HepG2 (cell line): Measurements from ENCODE around the gene TENT5A. TPM values are rescaled to one million over a fixed set of nuclear protein-coding genes. Genes with fewer than 3 reads are reported as not detected.

Experiments used
- AGO1 ChIP-seq: fragments of 200-400 bp; formaldehyde crosslinking; IDR thresholded peaks from 2 replicates; pipeline ENCODE4 v1.6.1; 2017; ENCODE audit warnings: mild to moderate bottlenecking, low read depth, low read length, moderate library complexity; ENCODE audit not compliant: poor library complexity, severe bottlenecking
- AKNA ChIP-seq: sonication (generic); formaldehyde crosslinking; IDR thresholded peaks from 2 replicates; pipeline ENCODE4 v1.4.0; 2020; ENCODE audit warnings: missing genetic modification reagents, borderline replicate concordance
- BRD4 ChIP-seq: sonication (generic); formaldehyde crosslinking; IDR thresholded peaks from 2 replicates; pipeline ENCODE4 v1.4.0; 2020; ENCODE audit warnings: missing genetic modification reagents
- HNF1A ChIP-seq, 2 experiments: sonication (generic) in 1 of 2; formaldehyde crosslinking in 1 of 2; IDR thresholded peaks; 2 replicates each; pipeline versions ENCODE4 v1.4.0 to v1.6.1; 2016 to 2020; ENCODE audit warnings: borderline replicate concordance in 1 of 2, low read depth in 1 of 2, mild to moderate bottlenecking in 1 of 2, missing genetic modification reagents in 1 of 2
- IKZF5 ChIP-seq: IDR thresholded peaks from 2 replicates; pipeline ENCODE4 v1.6.1; 2018; ENCODE audit warnings: missing genetic modification reagents, mild to moderate bottlenecking, missing compliant biosample characterization
- MXD1 ChIP-seq: sonication (generic); formaldehyde crosslinking; IDR thresholded peaks from 2 replicates; pipeline ENCODE4 v1.4.0; 2020; ENCODE audit warnings: mild to moderate bottlenecking, missing genetic modification reagents
- NR2C2 ChIP-seq: sonication (generic); formaldehyde crosslinking; IDR thresholded peaks from 2 replicates; pipeline ENCODE4 v1.4.0; 2020; ENCODE audit warnings: missing genetic modification reagents, mild to moderate bottlenecking, moderate library complexity, borderline replicate concordance
- SOX13 ChIP-seq, 3 experiments: fragments of 450-650 bp in 1 of 3; sonication (generic) in 1 of 3; formaldehyde crosslinking in 1 of 3; IDR thresholded peaks in 2 of 3; conservative IDR thresholded peaks in 1 of 3; 2 replicates each; pipeline versions ENCODE4 v1.5.0 to v1.6.1; 2016 to 2020; ENCODE audit warnings: antibody characterized with exemption in 1 of 3, mild to moderate bottlenecking in 1 of 3, missing compliant biosample characterization in 1 of 3, missing genetic modification reagents in 1 of 3, moderate library complexity in 1 of 3
- TP53 ChIP-seq: sonication (generic); formaldehyde crosslinking; conservative IDR thresholded peaks from 2 replicates; pipeline ENCODE4 v1.4.0; 2020; ENCODE audit warnings: missing genetic modification reagents
- UBTF ChIP-seq: sonication (generic); formaldehyde crosslinking; IDR thresholded peaks from 2 replicates; pipeline ENCODE4 v1.4.0; 2020; ENCODE audit warnings: mild to moderate bottlenecking, missing genetic modification reagents
- ZNF34 ChIP-seq: sonication (generic); formaldehyde crosslinking; IDR thresholded peaks from 2 replicates; pipeline ENCODE4 v1.4.0; 2020; ENCODE audit warnings: mild to moderate bottlenecking, missing genetic modification reagents, borderline replicate concordance
- polyA plus RNA-seq, 8 experiments: library from polyadenylated mRNA; depleted of rRNA in 3 of 8; stranded (reverse) in 7 of 8; unstranded in 1 of 8; fragments of >200 nt; fragmentation: Illumina TruSeq in 4 of 8; extraction: Trizol in 4 of 8; gene quantifications; 2 replicates each; pipeline versions ENCODE4 v1.2.1 to v1.2.3, GENCODE V29; 2011 to 2016; ENCODE audit warnings: low read depth in 4 of 8, missing spikeins in 1 of 8, mixed read lengths in 1 of 8; ENCODE audit not compliant: insufficient read depth in 1 of 8
- total RNA-seq, 5 experiments: library from RNA; depleted of rRNA; stranded (reverse); fragments of >200 nt; fragmentation: Illumina TruSeq; extraction: Trizol; gene quantifications; 2 replicates each; pipeline ENCODE4 v1.2.3, GENCODE V29; 2016; ENCODE audit warnings: low read depth in 1 of 5

Gene TENT5A
- total and polyA plus RNA-seq, 2 of the 13 experiments (the other 11 are each of a cell fraction or from before 2014, with no cell fraction given): 8.0 to 13.8 TPM

GRCh38 chr6:81751388-81752083 lies 945 bp downstream of the TENT5A start (continued):
- TF ChIP-seq HNF1A (IDR thresholded peaks at IDR 0.05; ENCODE audit: low read depth): no peak
- no peak for TF ChIP-seq HNF1A (CRISPR knock-in tag; IDR thresholded peaks at IDR 0.05; ENCODE audit: borderline replicate concordance)
- TF ChIP-seq TP53 (CRISPR knock-in tag): no peak
- TF ChIP-seq AGO1: no peak
- TF ChIP-seq BRD4 (CRISPR knock-in tag): peak; percentile 58; the same call in 1 of the 2 replicates
- TF ChIP-seq IKZF5 (CRISPR knock-in tag): no peak
- peak; percentile 68 for TF ChIP-seq MXD1
- peak; percentile 83 for TF ChIP-seq UBTF (CRISPR knock-in tag)
- no peak for TF ChIP-seq NR2C2
- no peak for TF ChIP-seq AKNA (CRISPR knock-in tag)
- no peak for TF ChIP-seq SOX13 (IDR thresholded peaks at IDR 0.05)
- TF ChIP-seq SOX13 (CRISPR knock-in tag; conservative IDR thresholded peaks at IDR 0.05 in 1 of 2, IDR thresholded peaks at IDR 0.05 in 1 of 2): peak in 1 of 2 experiments; percentile 18; a peak in 1 of 4 replicates
- TF ChIP-seq ZNF34 (CRISPR knock-in tag): no peak
